ENCODE data around the gene ARHGAP15.

The ARHGAP15 gene

GRCh38 chr2:143397884-143398614, 268.8 kb downstream of the ARHGAP15 start:
- no peaks in the 10 kb centered on the region for H3K36me3 Mint-ChIP-seq (ENCODE audit: low read depth)
- H3K4me3 Mint-ChIP-seq = no peak overlapping the region
- TF ChIP-seq CTCF (IDR thresholded peaks at IDR 0.05) = no peak
- no peaks in the 10 kb centered on the region for H3K9me3 Mint-ChIP-seq
- H3K27ac Mint-ChIP-seq = no peak overlapping the region
- no peak for DNase-seq
- no peaks in the 10 kb centered on the region for H3K4me1 Mint-ChIP-seq
- no peaks in the 10 kb centered on the region for H3K27me3 Mint-ChIP-seq (ENCODE audit: low read depth, poor library complexity)

GRCh38 chr2:143398781-143399180, 269.6 kb downstream of the ARHGAP15 start:
- Mint-ChIP-seq H3K36me3 (ENCODE audit: low read depth) (no peaks in the 10 kb centered on the region), H3K9me3 (no peaks in the 10 kb centered on the region), H3K4me3 (no peak overlapping the region), H3K4me1 (no peaks in the 10 kb centered on the region), H3K27me3 (ENCODE audit: low read depth, poor library complexity) (no peaks in the 10 kb centered on the region), H3K27ac (no peak overlapping the region)
- DNase-seq = no peak
- no peak for TF ChIP-seq CTCF (IDR thresholded peaks at IDR 0.05)

GRCh38 chr2:143399631-143400069, 270.4 kb downstream of the ARHGAP15 start:
- Mint-ChIP-seq H3K9me3 (no peaks in the 10 kb centered on the region), H3K4me1 (no peaks in the 10 kb centered on the region), H3K36me3 (ENCODE audit: low read depth) (no peaks in the 10 kb centered on the region), H3K27me3 (ENCODE audit: low read depth, poor library complexity) (no peaks in the 10 kb centered on the region), H3K4me3 (no peak overlapping the region), H3K27ac (no peak overlapping the region)
- TF ChIP-seq CTCF (IDR thresholded peaks at IDR 0.05) = no peak
- DNase-seq = no peak

GRCh38 chr2:143401861-143402260, 272.6 kb downstream of the ARHGAP15 start:
- H3K4me1 Mint-ChIP-seq = no peaks in the 10 kb centered on the region
- TF ChIP-seq CTCF (IDR thresholded peaks at IDR 0.05) = no peak
- H3K4me3 Mint-ChIP-seq = no peak overlapping the region
- no peaks in the 10 kb centered on the region for H3K27me3 Mint-ChIP-seq (ENCODE audit: low read depth, poor library complexity)
- DNase-seq = no peak
- no peak overlapping the region for H3K27ac Mint-ChIP-seq
- no peaks in the 10 kb centered on the region for H3K36me3 Mint-ChIP-seq (ENCODE audit: low read depth)
- no peaks in the 10 kb centered on the region for H3K9me3 Mint-ChIP-seq

GRCh38 chr2:143402451-143402850, 273.2 kb downstream of the ARHGAP15 start:
- no peak for DNase-seq
- H3K4me3 Mint-ChIP-seq = no peak overlapping the region
- H3K36me3 Mint-ChIP-seq (ENCODE audit: low read depth) = no peaks in the 10 kb centered on the region
- H3K9me3 Mint-ChIP-seq = no peaks in the 10 kb centered on the region
- H3K4me1 Mint-ChIP-seq = no peaks in the 10 kb centered on the region
- no peak for TF ChIP-seq CTCF (IDR thresholded peaks at IDR 0.05)
- no peak overlapping the region for H3K27ac Mint-ChIP-seq
- H3K27me3 Mint-ChIP-seq (ENCODE audit: low read depth, poor library complexity) = no peaks in the 10 kb centered on the region
